ENCODE results near the gene CCDC178. TPM values are rescaled to one million over a fixed set of nuclear protein-coding genes. Genes with fewer than 3 reads are reported as not detected.

CCDC178 gene
- total RNA-seq, 2 donors from 2014 or later, result 0.33 to 9.9 TPM

GRCh38 chr18:32891797-32892196, 548.7 kb downstream of the CCDC178 start:
- 30 to 34% methylated on average over 3 of the region's 3 CpGs for WGBS, 2 donors
- intact Hi-C loops (cut with DNase I), result no loop called here
- no peaks in the 10 kb centered on the region for H3K36me3 ChIP-seq (replicated peaks in 1 of 2; ENCODE audit: insufficient read depth in 1 of 2, low read depth in 2 of 2)
- no peak overlapping the region for H3K4me3 ChIP-seq
- no peak for ATAC-seq
- DNase-seq, result no peak
- no peaks in the 10 kb centered on the region for H3K4me1 ChIP-seq
- no peaks in the 10 kb centered on the region for H3K27me3 ChIP-seq
- H3K9me3 ChIP-seq, result peaks cover 0 to 1% (median 0%) of the 10 kb centered on the region in 3 donors
- H3K27ac ChIP-seq, result no peak overlapping the region
- TF ChIP-seq CTCF (IDR thresholded peaks at IDR 0.05), result no peak
- TF ChIP-seq POLR2A (IDR thresholded peaks at IDR 0.05), result no peak

GRCh38 chr18:32891130-32891529, 549.4 kb downstream of the CCDC178 start:
- H3K4me1 ChIP-seq, result no peaks in the 10 kb centered on the region
- H3K27me3 ChIP-seq, result no peaks in the 10 kb centered on the region
- H3K27ac ChIP-seq, result no peak overlapping the region
- ATAC-seq (no peak), DNase-seq (no peak)
- intact Hi-C loops (cut with DNase I), result no loop called here
- no peaks in the 10 kb centered on the region for H3K9me3 ChIP-seq
- TF ChIP-seq POLR2A (IDR thresholded peaks at IDR 0.05), result no peak
- TF ChIP-seq CTCF (IDR thresholded peaks at IDR 0.05), result no peak
- WGBS, 2 donors, result 66 to 77% methylated on average over 2 of the region's 2 CpGs
- H3K4me3 ChIP-seq, result no peak overlapping the region
- H3K36me3 ChIP-seq (replicated peaks in 1 of 2; ENCODE audit: insufficient read depth in 1 of 2, low read depth in 2 of 2), result no peaks in the 10 kb centered on the region

GRCh38 chr18:32889615-32890593, 550.6 kb downstream of the CCDC178 start:
- TF ChIP-seq POLR2A (IDR thresholded peaks at IDR 0.05) (no peak), CTCF (IDR thresholded peaks at IDR 0.05) (no peak)
- Histone ChIP-seq H3K27me3 (no peaks in the 10 kb centered on the region), H3K27ac (no peak overlapping the region), H3K9me3 (no peaks in the 10 kb centered on the region), H3K4me3 (no peak overlapping the region), H3K4me1 (no peaks in the 10 kb centered on the region), H3K36me3 (replicated peaks in 1 of 2; ENCODE audit: insufficient read depth in 1 of 2, low read depth in 2 of 2) (no peaks in the 10 kb centered on the region)
- no peak for DNase-seq
- ATAC-seq, result no peak
- intact Hi-C loops (cut with DNase I), result no loop called here
- WGBS, 2 donors, result 90 to 95% methylated on average over 8 of the region's 8 CpGs

- H3K36me3 ChIP-seq (replicated peaks in 1 of 2; ENCODE audit: insufficient read depth in 1 of 2, low read depth in 2 of 2), result no peaks in the 10 kb centered on the region
- H3K4me3 ChIP-seq, result no peak overlapping the region
- no peaks in the 10 kb centered on the region for H3K9me3 ChIP-seq
- DNase-seq (no peak), ATAC-seq (no peak)
- no peaks in the 10 kb centered on the region for H3K27me3 ChIP-seq
- no peak overlapping the region for H3K27ac ChIP-seq
- no peaks in the 10 kb centered on the region for H3K4me1 ChIP-seq
- intact Hi-C loops (cut with DNase I), result no loop called here
- WGBS, 2 donors, result 67 to 73% methylated on average over 2 of the region's 2 CpGs
- TF ChIP-seq CTCF (IDR thresholded peaks at IDR 0.05) (no peak), POLR2A (IDR thresholded peaks at IDR 0.05) (no peak)
These were observed 552.2 kb downstream of the CCDC178 start for GRCh38 chr18:32888306-32888705.

Other genes starting within 250 kb of the CCDC178 start
- gene ASXL3, start 137.5 kb upstream of the CCDC178 start, total RNA-seq, result 1 to 10 TPM; 1.3 to 3.6 TPM